ENCODE data around the gene SERPINE3. TPM values are rescaled to one million over a fixed set of nuclear protein-coding genes. Genes with fewer than 3 reads are reported as not detected.

SERPINE3 gene
- total and polyA plus RNA-seq, 2 of the 4 experiments (the other 2 are of a cell fraction) = not detected

GRCh38 chr13:51328488-51328887 is 11.0 kb upstream of the SERPINE3 start:
- in situ Hi-C loops (cut with MboI; ENCODE audit: low sequenced_read_pairs) = no loop called here
- H3K27me3 ChIP-seq (ENCODE audit: control insufficient read depth, insufficient read depth, low read length) = peaks cover 7% of the 10 kb centered on the region
- H2BK120ac ChIP-seq (ENCODE audit: low read depth, low read length) = no peak overlapping the region
- BruUV-seq (replicated peaks) = no TSS peak
- intact Hi-C loops (cut with micrococcal nuclease) = no loop called here
- dilution Hi-C loops (cut with HindIII; ENCODE audit: low sequenced_read_pairs, unreplicated experiment) = no loop called here
- TF ChIP-seq CEBPB (IDR thresholded peaks at IDR 0.05; ENCODE audit: low read depth, low read length) (no peak), ELK1 (IDR thresholded peaks at IDR 0.05; ENCODE audit: borderline replicate concordance, low read depth, low read length) (no peak), MAZ (IDR thresholded peaks at IDR 0.05; ENCODE audit: borderline replicate concordance, low read depth, low read length) (no peak), CHD1 (IDR thresholded peaks at IDR 0.05; ENCODE audit: low read depth, low read length) (no peak), RCOR1 (IDR thresholded peaks at IDR 0.05; ENCODE audit: insufficient replicate concordance, low read length) (no peak), SMC3 (IDR thresholded peaks at IDR 0.05; ENCODE audit: low read depth, low read length) (no peak), BHLHE40 (IDR thresholded peaks at IDR 0.05; ENCODE audit: low read depth, low read length) (no peak), NFE2L2 (IDR thresholded peaks at IDR 0.05; ENCODE audit: low read depth, low read length) (no peak), POLR2A (IDR thresholded peaks at IDR 0.05; ENCODE audit: low read depth, low read length) (no peak)
- TF ChIP-seq, protein P1, sequence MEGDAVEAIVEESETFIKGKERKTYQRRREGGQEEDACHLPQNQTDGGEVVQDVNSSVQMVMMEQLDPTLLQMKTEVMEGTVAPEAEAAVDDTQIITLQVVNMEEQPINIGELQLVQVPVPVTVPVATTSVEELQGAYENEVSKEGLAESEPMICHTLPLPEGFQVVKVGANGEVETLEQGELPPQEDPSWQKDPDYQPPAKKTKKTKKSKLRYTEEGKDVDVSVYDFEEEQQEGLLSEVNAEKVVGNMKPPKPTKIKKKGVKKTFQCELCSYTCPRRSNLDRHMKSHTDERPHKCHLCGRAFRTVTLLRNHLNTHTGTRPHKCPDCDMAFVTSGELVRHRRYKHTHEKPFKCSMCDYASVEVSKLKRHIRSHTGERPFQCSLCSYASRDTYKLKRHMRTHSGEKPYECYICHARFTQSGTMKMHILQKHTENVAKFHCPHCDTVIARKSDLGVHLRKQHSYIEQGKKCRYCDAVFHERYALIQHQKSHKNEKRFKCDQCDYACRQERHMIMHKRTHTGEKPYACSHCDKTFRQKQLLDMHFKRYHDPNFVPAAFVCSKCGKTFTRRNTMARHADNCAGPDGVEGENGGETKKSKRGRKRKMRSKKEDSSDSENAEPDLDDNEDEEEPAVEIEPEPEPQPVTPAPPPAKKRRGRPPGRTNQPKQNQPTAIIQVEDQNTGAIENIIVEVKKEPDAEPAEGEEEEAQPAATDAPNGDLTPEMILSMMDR (conservative IDR thresholded peaks at IDR 0.05; ENCODE audit: low read depth, low read length) = no peak
- TF ChIP-seq, protein P2, sequence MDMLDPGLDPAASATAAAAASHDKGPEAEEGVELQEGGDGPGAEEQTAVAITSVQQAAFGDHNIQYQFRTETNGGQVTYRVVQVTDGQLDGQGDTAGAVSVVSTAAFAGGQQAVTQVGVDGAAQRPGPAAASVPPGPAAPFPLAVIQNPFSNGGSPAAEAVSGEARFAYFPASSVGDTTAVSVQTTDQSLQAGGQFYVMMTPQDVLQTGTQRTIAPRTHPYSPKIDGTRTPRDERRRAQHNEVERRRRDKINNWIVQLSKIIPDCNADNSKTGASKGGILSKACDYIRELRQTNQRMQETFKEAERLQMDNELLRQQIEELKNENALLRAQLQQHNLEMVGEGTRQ (IDR thresholded peaks at IDR 0.05; ENCODE audit: low read depth, low read length) = no peak
- no peak overlapping the region for H3K4me3 ChIP-seq (ENCODE audit: insufficient read depth, low read depth, low read length)
- no peaks in the 10 kb centered on the region for H3K4me1 ChIP-seq (ENCODE audit: control insufficient read depth, insufficient read depth, low read length)
- no peak overlapping the region for H3K56ac ChIP-seq (ENCODE audit: extremely low read depth, insufficient read depth, low read length)
- H2BK20ac ChIP-seq (ENCODE audit: low read depth, low read length) = no peak overlapping the region
- no peak overlapping the region for H3K23ac ChIP-seq (ENCODE audit: low read depth, low read length)
- no peaks in the 10 kb centered on the region for H3K79me1 ChIP-seq (ENCODE audit: low read depth in 1 of 2, low read length in 2 of 2)
- H2AK9ac ChIP-seq (replicated peaks; ENCODE audit: low read depth, low read length, poor library complexity) = no peak overlapping the region
- H3K9me1 ChIP-seq (ENCODE audit: insufficient read depth, low read length) = no peaks in the 10 kb centered on the region
- no peak for ATAC-seq (ENCODE audit: low read depth)
- no peak overlapping the region for H4K91ac ChIP-seq (ENCODE audit: insufficient read depth, low read depth, low read length)
- WGBS, 2 experiments (ENCODE audit: extremely low coverage in 2 of 2, insufficient read length in 1 of 2) = 60% methylated on average over 2 of the region's 6 CpGs; no CpG with 5 or more reads in 1 of the 2 experiments
- no peak overlapping the region for H4K5ac ChIP-seq (ENCODE audit: low read depth, low read length)
- no peak overlapping the region for H3K9ac ChIP-seq (ENCODE audit: low read depth, low read length)
- H4K8ac ChIP-seq (ENCODE audit: low read depth in 2 of 2, low read length in 2 of 2) = no peak overlapping the region
- no peaks in the 10 kb centered on the region for H3K36me3 ChIP-seq (ENCODE audit: control insufficient read depth, insufficient read depth, low read length)
- no peaks in the 10 kb centered on the region for H4K20me1 ChIP-seq (ENCODE audit: insufficient read depth, low read length)
- CTCF ChIA-PET = interaction anchor here (1.1 kb wide), 1 partner anchor 203 kb away, joined by 3 read pairs; no protein-coding TSS in a partner anchor
- no peak overlapping the region for H3K4ac ChIP-seq (ENCODE audit: low read depth, low read length)
- no peak overlapping the region for H3K14ac ChIP-seq (replicated peaks; ENCODE audit: low read depth, low read length)
- no peaks in the 10 kb centered on the region for H3K9me3 ChIP-seq (ENCODE audit: control insufficient read depth, insufficient read depth, low read length)
- H2BK5ac ChIP-seq (ENCODE audit: low read depth, low read length, poor library complexity, severe bottlenecking) = no peak overlapping the region
- no peak overlapping the region for H3K18ac ChIP-seq (ENCODE audit: low read depth, low read length)
- H3K27ac ChIP-seq (ENCODE audit: insufficient read depth, low read length) = no peak overlapping the region
- no peak overlapping the region for H2AK5ac ChIP-seq (ENCODE audit: low read depth, low read length)
- H2BK15ac ChIP-seq (ENCODE audit: low read depth, low read length) = no peak overlapping the region
- no peak overlapping the region for H3K4me2 ChIP-seq (ENCODE audit: low read depth, low read length)
- no peak for DNase-seq
- POLR2A ChIA-PET (ENCODE audit: unreplicated experiment) = no interaction called here
- peak overlapping the region; percentile 5 for H2AFZ ChIP-seq (replicated peaks; ENCODE audit: low read length, poor library complexity)
